MV-4-11 (cell line): ENCODE results near the gene OGG1.

Experiments
- DNase-seq: peaks from one replicate; lab custom pipeline; 2025; lab: John Stamatoyannopoulos, UW

Gene OGG1

DNA sequence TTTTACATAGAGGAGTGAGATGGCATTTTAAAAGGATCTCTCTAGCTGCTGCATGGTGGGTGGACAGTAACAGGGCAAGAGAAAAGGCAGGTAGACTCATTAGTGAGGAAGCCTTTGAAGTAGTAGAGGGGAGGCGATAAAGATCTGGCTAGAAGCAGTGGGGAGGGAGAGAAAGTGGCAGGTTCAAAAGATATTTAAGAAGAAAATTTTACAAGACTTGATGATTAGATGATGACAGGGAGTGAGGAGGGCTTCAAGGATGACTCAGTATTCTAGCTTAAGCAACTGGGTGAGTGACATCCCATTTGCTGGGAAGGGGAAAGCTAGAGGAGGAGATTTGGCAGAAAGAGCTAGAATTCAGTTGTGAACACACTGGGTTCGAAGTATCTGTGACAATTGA is 22.0 kb upstream of the OGG1 start:
- peak; percentile 13 for DNase-seq

DNA sequence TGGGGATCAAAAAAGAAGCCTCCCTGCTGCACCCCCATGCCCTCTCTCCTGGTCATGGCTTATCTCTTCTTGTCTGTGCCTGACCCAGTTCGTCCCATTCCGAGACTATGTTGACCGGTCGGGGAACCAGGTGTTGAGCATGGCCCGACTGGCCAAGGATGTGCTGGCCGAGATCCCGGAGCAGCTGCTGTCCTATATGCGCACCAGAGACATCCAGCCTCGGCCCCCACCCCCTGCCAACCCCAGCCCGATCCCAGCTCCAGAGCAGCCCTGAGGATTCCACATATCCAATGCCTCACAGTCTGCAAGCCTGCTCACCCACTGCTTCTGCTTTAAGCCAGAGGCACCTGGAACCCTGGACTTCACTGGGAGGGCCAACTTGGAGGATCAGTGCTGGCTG is 20.3 kb upstream of the OGG1 start:
- DNase-seq: no peak

DNA sequence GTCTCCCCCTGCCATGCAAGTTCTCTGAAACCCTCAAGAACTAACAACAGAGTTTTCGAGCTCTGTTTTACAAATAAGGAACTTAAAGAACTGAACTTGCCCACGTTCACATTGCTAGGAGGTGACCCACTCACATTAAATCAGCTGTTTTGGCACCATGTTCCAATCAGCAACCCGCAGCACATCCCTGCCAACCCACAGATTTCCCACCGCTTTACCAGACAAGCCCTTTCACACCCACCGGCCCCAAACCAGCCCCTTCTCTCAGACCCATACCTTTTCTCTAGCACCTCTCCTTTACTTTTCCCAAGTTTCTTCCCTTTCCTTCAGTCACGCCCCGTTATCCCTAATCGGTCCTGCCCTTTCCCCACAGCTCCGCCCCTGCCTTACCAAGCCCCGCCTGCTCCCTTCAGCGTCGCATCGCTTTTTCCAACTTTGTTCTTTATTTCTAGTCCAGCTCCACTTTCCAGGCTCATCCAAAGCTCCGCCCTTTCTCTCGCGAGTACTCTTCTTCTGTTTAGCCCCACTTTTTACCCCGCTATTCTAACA is 19.0 kb upstream of the OGG1 start:
- DNase-seq: peak; percentile 45

DNA sequence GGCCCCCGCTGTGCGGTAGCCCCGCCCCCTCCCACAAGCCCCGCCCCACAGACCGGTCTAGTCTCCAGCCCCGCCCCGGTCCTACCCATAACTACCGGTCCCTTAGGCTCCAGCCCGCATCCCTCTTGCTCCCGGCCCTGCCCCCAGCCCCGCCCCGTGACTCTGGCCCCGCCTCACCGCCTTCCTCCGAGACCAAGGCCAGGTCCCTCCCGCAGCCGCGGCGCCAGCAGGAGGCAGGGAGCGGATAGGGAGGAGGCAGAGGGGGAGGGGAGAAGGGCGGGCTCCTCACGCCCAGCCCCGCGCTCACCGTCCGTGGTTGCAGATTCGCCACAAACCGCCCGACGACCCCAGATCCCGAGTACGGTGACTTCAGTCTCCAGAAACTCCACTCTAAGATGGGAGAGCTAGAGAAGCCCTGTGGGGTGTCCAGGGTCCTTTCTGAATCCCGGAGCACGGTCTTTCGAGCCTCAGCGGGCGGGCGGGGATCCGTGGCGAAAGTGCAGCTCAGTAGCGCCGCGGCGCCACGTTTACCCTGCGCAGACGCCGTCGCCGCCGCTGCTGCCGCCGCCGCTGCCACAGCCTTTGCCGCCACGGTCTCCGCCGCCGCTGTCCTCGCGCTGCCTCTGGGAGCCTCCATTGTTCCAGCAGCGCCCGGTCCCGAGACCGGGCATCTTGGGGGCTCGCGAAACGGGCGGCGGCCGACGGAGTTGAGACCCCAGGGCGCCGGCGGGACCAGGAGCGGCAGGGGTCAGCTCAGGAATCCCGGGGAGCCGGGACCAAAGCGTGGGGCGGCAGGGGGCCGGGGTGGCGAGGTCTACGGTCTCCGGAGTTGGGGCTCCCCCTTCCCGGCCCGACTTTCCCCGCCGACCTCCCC is 18.3 kb upstream of the OGG1 start, which contains the start of gene BRPF1:
TSS of gene BRPF1 (plus strand) at position 530 of the 874 bp plus-strand sequence. CDS start 2,406 bp downstream, outside the sequence.
- DNase-seq: peak; percentile 96

DNA sequence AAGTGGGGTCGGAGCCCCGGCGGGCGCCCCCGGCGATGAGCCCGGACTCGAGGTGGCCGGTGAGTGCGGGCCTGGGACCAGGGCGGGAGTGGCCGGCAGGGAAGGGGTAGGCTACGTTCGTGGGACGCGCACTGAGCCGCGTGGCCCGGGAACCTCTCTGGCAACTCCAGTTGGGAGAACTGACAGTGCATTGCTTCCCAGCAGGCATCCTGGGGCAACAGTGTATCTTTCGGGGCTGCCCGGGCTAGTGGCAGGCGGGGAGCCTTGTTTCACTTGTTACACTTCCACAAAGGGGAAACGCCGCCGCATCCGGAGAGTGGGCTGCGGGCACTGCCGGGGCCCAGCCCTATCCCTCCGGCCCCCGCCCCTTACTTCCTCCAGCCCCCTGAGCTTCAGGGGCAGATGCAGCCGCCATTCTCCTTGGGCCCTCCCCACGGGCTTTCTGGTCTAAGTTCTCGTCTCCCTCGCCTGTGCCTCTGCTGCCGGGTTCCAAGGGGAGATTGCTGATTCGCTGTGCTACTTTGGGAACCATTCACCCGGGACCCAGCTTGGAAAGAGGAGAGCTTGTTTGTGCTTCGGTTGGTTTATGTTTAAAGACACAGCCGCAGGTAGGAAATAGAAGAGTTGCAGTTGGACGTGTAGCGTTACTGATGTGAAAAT is 17.5 kb upstream of the OGG1 start:
- DNase-seq: peak; percentile 39

DNA sequence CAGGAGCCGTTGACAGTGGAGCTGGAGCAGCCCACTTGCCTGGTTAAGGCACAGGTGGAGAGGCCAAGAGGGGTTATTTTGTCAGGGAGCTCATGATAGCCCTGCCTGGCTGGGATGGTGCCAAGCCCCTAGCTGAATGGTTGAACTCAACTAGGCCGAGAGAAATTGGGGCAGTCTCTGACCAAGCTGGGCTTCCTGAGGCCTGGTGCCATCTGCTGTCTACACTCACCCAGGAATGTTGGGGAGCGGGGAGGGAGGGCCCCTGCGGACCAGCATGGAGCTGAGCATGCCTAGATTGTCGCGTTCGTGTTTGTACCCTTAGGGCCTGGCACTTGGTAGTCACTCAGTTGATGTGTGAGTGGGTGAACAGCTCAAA is 17.0 kb upstream of the OGG1 start:
- DNase-seq: no peak

DNA sequence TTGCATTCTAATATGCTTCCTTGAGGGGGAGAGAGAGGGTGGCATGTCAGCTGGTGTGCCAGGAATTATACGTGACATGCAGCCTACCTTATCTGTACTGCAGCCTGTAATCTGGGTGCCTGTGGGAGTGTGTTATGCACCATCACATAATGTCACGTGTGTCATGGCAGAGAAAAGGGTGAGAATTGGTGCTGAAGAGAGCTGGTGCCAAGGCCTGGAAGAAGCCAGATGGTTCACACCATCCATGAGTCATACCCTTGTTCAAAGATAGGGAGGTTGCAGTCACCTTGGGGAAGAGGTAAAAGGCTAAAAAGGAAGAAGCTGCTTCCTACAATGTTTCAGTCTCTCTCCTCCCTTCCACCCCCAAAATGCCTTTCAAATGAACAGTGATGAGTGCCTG is 12.9 kb upstream of the OGG1 start:
- DNase-seq: no peak

DNA sequence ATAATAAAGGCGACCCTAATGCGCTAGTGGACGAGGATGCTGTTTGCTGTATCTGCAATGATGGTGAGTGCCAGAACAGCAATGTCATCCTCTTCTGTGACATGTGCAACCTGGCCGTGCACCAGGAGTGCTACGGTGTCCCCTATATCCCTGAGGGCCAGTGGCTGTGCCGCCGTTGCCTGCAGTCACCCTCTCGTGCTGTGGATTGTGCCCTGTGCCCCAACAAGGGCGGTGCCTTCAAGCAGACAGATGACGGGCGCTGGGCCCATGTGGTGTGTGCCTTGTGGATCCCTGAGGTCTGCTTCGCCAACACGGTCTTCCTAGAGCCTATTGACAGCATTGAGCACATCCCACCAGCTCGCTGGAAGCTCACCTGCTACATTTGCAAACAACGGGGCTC is 10.6 kb upstream of the OGG1 start:
- DNase-seq: no peak

DNA sequence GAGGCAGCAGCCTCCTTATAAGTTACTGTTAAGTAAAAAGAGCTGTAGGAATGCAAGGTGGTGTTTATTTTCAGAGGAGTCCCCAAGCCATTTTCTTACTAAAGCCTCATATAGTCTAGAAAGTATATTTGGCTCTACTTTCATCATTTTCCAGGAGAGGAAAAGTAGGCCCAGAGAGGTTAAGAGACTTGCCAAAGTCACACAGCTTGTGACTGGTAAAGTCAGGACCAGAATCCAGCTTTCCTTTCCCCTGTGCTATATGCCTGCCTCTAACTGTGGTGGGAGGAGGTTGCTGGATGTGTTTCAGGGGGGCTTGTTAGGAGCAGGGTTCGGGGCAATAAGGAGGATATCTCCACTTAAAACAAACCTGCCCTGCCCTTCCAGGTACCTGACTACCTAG is 7.2 kb upstream of the OGG1 start:
- no peak for DNase-seq

DNA sequence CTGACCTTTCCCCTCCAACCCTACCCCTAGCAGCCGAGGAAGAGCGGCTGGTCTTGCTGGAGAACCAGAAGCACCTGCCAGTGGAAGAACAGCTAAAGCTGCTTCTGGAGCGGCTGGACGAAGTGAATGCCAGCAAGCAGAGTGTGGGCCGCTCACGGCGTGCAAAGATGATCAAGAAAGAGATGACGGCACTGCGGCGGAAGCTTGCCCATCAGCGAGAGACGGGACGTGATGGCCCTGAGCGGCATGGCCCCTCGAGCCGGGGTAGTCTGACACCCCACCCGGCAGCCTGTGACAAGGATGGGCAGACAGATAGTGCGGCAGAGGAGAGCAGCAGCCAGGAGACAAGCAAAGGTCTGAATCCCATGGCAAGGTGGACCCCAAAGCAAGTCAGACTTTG is 6.2 kb upstream of the OGG1 start:
- DNase-seq: no peak

DNA sequence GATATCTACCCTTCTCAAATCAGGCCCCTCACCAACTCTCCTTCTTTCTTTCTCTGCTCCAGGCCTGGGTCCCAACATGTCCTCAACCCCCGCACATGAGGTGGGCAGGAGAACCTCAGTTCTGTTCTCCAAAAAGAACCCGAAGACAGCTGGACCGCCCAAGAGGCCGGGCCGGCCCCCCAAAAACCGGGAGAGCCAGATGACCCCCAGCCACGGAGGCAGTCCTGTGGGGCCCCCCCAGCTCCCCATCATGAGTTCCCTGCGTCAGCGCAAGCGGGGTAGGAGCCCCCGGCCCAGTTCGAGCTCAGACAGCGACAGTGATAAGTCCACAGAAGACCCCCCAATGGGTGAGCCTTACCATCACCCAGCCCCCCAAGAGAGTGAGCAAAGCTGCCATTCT is 5.6 kb upstream of the OGG1 start:
- DNase-seq: no peak

DNA sequence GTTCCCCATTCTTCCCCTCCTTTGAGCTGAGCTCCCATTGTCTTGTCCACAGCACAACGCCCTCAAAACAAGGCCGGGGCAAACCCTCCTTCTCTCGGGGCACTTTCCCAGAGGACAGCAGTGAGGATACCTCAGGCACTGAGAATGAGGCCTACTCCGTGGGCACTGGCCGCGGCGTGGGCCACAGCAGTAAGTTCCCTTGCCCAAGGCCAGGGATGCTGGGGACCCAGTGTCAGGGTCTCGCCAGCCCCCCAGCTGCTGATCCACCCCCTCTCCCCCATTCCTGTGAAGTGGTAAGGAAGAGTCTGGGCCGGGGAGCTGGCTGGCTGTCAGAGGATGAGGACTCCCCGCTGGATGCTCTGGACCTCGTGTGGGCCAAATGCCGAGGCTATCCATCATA is 4.2 kb upstream of the OGG1 start:
- DNase-seq: no peak

DNA sequence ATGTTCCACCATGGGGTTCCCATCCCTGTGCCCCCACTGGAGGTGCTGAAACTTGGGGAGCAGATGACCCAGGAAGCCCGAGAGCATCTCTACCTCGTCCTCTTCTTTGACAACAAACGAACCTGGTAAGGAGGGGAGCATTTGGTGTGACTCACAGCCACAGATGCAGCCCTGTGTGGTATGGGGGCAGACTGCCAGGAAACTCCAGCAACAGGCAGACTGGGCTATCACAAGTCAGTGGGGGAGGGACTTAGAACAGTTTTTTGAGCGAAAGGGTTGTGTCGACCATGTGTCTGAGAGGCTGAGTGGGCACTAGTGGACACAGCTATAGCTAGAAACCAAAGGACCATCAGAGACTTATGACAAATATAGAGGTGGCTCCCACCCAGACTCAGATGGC is 3.4 kb upstream of the OGG1 start:
- no peak for DNase-seq

DNA sequence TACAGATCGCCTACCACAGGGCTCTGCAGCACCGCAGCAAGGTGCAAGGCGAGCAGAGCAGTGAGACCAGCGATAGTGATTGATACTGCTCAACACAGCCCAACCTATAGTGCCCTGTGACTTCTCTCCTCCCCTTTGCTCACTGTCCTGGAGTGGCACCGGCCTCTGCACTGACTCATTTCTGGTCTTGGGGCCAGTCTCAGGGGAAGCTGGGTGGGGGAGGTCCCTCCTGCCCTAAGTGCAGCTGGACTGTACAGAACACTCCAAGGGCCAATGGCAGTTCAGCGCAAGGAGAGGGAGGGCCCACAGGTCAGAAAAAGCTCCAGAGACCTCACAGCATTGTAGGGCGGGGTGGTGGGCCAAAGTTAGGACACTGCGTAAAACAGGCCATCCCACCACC is 2.5 kb upstream of the OGG1 start:
- DNase-seq: peak; percentile 25

DNA sequence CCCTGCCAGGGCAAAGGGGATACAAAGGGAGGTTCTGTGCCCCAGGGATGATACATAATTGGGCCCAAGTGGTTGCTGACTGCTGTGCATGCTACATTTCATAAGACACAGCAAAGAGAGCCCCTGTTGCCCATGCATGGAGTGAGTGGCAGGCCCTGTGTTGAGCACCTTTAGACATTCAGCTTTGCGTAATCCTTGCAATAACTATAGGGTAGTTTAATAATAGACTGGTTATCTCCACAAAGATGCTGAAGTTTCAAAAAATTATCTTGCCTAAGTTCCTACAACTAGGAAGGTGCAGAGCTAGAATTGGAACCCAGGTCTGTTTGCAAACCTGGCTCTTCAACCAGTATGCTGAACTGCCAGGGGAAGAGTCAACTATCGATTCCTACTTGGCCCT is 1.7 kb upstream of the OGG1 start:
- no peak for DNase-seq

DNA sequence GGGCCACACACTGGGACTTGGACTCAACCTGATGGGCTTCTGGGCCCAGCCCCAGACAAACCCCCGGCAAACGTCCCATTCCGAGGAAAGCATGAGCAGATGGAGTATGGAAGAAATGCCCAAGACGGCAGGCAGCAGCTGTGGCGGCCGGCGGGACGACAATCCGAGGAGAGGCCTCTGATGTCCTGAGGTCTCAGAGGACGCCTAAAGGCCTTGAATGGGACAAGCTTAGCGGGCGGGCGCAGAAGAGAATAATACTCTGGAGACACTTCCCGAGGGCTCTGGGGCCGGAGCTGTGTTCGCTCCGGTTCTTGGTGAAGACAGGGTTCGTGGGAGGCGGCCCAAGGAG is 482 bp upstream of the OGG1 start:
- DNase-seq: no peak

DNA sequence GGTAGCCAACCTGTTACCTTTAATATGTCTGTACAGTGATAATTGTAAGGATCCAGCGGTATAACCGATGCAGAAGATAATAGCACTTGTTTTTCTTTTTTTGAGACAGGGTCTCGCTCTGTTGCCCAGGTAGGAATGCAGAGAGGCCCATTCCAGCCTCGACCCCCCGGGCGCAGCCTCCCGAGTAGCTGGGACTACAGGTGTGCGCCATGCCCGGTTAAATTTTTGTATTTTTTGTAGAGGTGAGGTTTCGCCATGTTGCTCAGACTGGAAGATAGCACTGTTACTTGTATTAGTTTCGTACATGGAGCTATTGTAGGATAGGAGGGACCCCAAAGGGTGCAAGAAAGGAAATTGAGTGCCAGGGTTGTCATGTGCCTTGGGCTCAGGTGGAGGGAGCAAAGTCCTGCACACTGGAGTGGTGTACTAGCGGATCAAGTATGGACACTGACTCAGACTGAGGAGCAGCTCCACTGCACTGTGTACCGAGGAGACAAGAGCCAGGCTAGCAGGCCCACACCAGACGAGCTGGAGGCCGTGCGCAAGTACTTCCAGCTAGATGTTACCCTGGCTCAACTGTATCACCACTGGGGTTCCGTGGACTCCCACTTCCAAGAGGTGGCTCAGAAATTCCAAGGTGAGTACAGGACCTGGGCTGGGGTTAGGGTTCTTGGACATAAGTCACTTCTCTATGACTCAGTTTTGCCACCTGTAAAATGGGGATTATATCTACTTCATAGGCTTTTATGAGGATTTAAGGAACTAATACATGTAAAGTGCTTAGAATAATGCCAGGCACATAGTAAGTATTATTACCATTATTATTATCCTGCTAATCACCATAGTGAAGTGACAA is 1.0 kb downstream of the OGG1 start:
- DNase-seq: no peak

DNA sequence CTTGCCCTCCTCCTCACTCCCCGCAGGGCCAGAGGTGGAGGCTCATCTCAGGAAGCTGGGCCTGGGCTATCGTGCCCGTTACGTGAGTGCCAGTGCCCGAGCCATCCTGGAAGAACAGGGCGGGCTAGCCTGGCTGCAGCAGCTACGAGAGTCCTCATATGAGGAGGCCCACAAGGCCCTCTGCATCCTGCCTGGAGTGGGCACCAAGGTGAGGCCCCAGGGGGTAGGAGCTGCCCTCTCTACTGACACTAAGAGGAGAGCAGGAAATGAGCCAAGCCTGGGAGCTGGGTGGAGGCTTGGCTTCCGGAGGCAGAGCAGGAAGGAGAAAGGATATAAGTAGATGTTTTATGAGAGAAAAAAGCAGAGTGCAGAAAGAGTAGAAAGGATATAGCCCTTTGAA is 4.9 kb downstream of the OGG1 start:
- DNase-seq: no peak

DNA sequence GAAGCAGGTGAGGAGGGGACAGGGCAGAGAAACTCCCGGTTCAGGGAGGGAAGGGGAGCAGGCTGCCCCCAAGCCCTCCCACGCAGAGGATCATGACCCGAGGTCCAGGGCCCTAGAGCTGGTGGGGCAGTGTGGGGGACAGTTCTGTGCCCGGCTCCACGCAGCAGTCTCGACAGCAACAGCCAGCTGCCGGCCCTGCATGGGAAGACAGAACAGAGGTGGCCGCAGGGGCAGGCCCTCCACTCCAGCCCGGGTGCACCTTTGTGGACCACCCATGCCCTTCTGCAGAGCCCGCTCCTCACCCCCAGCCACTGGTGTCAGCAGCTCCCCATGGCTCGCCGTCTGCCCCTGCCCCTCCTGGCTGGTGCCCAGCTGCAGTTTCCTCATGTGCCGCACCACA is 7.7 kb downstream of the OGG1 start:
- no peak for DNase-seq

DNA sequence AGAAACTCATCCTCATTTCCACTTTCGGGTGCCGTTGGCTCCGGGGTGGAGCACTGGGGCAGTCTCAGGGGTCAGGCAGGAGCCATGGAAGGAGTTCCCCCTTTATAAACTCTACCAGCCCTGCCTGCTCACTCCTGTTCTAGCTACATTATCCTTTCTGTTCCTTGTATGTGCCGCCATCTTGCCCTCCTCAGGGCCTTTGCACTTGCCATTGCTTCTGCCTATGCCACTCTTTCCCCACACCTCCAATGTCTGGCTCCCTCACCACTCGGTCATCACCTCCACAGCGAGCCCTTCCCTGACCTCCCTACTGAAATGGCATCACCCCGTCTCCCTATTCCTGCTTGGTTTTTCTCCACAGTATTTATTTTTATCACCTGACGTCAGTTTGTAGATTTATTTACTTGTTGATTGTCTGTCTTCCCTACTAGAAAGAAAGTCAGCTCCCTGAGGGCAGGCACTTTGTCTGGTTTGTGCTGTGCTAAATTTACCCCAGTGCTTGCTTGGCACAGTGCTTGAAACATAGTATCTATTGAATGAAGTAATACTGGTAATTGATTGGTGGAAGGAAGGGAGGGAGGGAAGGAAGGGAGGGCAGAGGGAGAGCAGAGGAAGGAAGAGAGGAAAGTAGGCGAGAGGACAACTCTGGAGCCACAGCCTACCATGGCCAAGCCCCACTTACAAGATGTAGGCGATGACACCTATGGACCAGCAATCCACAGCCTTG is 11.2 kb downstream of the OGG1 start:
- no peak for DNase-seq

DNA sequence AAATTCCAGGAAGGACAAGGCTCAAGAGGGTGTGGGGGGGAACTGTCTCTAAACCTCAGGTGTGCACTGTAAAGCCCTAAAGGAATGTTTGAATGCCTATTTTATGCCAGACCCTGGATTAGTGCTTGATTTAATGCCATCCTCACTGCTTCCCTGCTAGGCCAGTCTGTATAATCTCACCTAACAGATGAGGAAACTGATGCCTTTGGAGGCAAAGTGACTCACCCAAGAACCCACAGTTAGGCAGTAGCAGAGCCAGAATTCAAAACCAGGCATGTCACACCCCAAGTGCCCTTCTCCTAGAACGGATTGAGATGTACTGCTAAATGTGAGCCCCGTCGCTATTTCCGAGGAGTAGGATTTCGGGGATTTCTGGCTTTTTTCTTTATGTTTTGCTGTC is 12.2 kb downstream of the OGG1 start:
- no peak for DNase-seq

DNA sequence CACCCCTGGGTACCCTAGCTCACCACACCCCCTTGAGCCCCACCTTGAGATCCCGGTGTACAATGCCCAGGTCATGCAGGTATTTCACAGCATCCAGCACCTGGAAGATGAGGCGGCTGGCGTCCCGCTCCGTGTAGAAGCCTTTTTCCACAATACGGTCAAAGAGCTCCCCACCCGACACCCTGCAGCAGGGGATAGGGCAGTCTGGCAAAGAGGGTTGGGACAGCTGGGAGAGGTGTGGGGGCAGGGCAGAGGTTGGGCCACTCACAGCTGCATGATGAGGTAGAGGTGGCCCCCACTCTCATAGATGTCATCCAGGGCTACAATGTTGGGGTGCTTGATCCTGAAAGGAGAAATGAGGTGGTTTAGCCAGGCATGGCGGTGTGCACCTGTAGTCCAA is 13.1 kb downstream of the OGG1 start:
- no peak for DNase-seq
